HFF-Myc (cell line): ENCODE data around the gene GPHN.

Experiments
- DNase-seq: peaks from one replicate; pipeline ENCODE4 v3.0.0-alpha.2; 2011; ENCODE audit warnings: low read depth; ENCODE audit errors: extremely low read depth
- H3K4me3 ChIP-seq: replicated peaks from 2 replicates; pipeline ENCODE4 v1.5.1; 2011; ENCODE audit warnings: low read depth, mild to moderate bottlenecking, control low read depth, low read length
- TF ChIP-seq, protein P1 (sequence below): IDR thresholded peaks from 2 replicates; pipeline ENCODE4 v1.5.1; 2012; ENCODE audit warnings: mild to moderate bottlenecking, low read depth, low read length, control low read depth; ENCODE audit errors: missing control alignments

The GPHN gene

GRCh38 chr14:66998013-66998412, 490.1 kb downstream of the GPHN start:
- DNase-seq, result no peak
- no peak overlapping the region for H3K4me3 ChIP-seq
- TF ChIP-seq, protein P1, sequence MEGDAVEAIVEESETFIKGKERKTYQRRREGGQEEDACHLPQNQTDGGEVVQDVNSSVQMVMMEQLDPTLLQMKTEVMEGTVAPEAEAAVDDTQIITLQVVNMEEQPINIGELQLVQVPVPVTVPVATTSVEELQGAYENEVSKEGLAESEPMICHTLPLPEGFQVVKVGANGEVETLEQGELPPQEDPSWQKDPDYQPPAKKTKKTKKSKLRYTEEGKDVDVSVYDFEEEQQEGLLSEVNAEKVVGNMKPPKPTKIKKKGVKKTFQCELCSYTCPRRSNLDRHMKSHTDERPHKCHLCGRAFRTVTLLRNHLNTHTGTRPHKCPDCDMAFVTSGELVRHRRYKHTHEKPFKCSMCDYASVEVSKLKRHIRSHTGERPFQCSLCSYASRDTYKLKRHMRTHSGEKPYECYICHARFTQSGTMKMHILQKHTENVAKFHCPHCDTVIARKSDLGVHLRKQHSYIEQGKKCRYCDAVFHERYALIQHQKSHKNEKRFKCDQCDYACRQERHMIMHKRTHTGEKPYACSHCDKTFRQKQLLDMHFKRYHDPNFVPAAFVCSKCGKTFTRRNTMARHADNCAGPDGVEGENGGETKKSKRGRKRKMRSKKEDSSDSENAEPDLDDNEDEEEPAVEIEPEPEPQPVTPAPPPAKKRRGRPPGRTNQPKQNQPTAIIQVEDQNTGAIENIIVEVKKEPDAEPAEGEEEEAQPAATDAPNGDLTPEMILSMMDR, result no peak

- no peak for DNase-seq
- no peak overlapping the region for H3K4me3 ChIP-seq
- TF ChIP-seq, protein P1, result no peak
Observed at GRCh38 chr14:66999978-67000377, 492.0 kb downstream of the GPHN start.

- TF ChIP-seq, protein P1, result no peak
- H3K4me3 ChIP-seq, result no peak overlapping the region
- no peak for DNase-seq
Observed at GRCh38 chr14:67002994-67003753, 495.2 kb downstream of the GPHN start.

DNA sequence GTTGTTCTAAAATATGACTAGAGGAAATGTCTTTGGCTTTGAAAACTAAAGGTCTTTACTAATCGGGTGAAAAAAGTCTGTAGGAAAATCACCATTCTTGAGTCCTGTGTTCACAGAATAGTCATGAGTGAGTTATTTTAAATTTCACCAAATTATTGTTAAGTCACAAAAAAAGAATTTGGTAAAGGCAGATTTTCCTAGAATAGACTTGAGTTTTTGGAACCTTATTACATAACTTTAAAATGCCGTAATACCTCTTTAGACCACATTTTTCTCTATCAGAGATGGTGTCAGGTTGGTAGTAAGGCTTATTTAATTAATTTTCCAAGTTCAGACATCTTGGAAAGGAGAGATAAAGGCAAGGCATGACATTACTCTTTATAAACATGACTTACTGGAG, 496.6 kb downstream of the GPHN start:
- DNase-seq, result no peak
- TF ChIP-seq, protein P1, result no peak
- no peak overlapping the region for H3K4me3 ChIP-seq

- no peak overlapping the region for H3K4me3 ChIP-seq
- no peak for DNase-seq
- TF ChIP-seq, protein P1, result no peak
Observed at GRCh38 chr14:67010602-67011001, 502.7 kb downstream of the GPHN start.

GRCh38 chr14:67016856-67017255, 508.9 kb downstream of the GPHN start:
- DNase-seq, result no peak
- TF ChIP-seq, protein P1, result no peak
- no peak overlapping the region for H3K4me3 ChIP-seq

- no peak for DNase-seq
- H3K4me3 ChIP-seq, result no peak overlapping the region
- TF ChIP-seq, protein P1, result no peak
Observed at GRCh38 chr14:67018720-67019119, 510.8 kb downstream of the GPHN start.
